ENCODE measurements around the gene ATN1.
"Not testable (repeated sequence)": the region's sequence is repeated elsewhere in the genome, so short reads cannot be mapped to it uniquely, and the experiment has no call there.

ATN1 gene

GRCh38 chr12:6904280-6905276 is 23.2 kb upstream of the ATN1 start, which contains the start of gene LRRC23:
Gene LRRC23 (plus strand): TSS chr12:6904822. CDS start chr12:6905634, 812 bp downstream.
- peak; percentile 94 for DNase-seq (ENCODE audit: low spot score)

GRCh38 chr12:6905414-6906040 is 22.2 kb upstream of the ATN1 start:
- DNase-seq (ENCODE audit: low spot score) = no peak

- DNase-seq (ENCODE audit: low spot score) = not testable (repeated sequence)
Measured at GRCh38 chr12:6908141-6908540, 19.6 kb upstream of the ATN1 start.

GRCh38 chr12:6909421-6910145 is 18.2 kb upstream of the ATN1 start:
- DNase-seq (ENCODE audit: low spot score) = no peak

- DNase-seq (ENCODE audit: low spot score) = no peak
Measured at GRCh38 chr12:6912164-6912935, 15.4 kb upstream of the ATN1 start.

- peak; percentile 37 for DNase-seq (ENCODE audit: low spot score)
Measured at GRCh38 chr12:6914246-6914946, 13.4 kb upstream of the ATN1 start, which contains the start of gene ENO2. Gene ENO2 (plus strand): TSS chr12:6914580. CDS start chr12:6915833, 1,253 bp downstream.

GRCh38 chr12:6914947-6915788 is 12.6 kb upstream of the ATN1 start:
- no peak for DNase-seq (ENCODE audit: low spot score)

GRCh38 chr12:6915789-6916285 is 11.9 kb upstream of the ATN1 start:
- no peak for DNase-seq (ENCODE audit: low spot score)

- DNase-seq (ENCODE audit: low spot score) = no peak
Measured at GRCh38 chr12:6916426-6917200, 11.1 kb upstream of the ATN1 start.

- DNase-seq (ENCODE audit: low spot score) = no peak
Measured at GRCh38 chr12:6917491-6918231, 10.1 kb upstream of the ATN1 start.

- DNase-seq (ENCODE audit: low spot score) = no peak
Measured at GRCh38 chr12:6919588-6919987, 8.2 kb upstream of the ATN1 start.

- DNase-seq (ENCODE audit: low spot score) = no peak
Measured at GRCh38 chr12:6921539-6921938, 6.2 kb upstream of the ATN1 start.

GRCh38 chr12:6921996-6922946 is 5.5 kb upstream of the ATN1 start:
- DNase-seq (ENCODE audit: low spot score) = no peak

GRCh38 chr12:6923003-6923732 is 4.6 kb upstream of the ATN1 start:
- no peak for DNase-seq (ENCODE audit: low spot score)

- DNase-seq (ENCODE audit: low spot score) = no peak
Measured at GRCh38 chr12:6923851-6924250, 3.9 kb upstream of the ATN1 start.

GRCh38 chr12:6925239-6925539 is 2.6 kb upstream of the ATN1 start:
- no peak for DNase-seq (ENCODE audit: low spot score)
